Measurements from ENCODE around the gene YTHDC1. TPM values are rescaled to one million over a fixed set of nuclear protein-coding genes. Genes with fewer than 3 reads are reported as not detected.

YTHDC1 gene
- total and polyA plus RNA-seq, 2 of the 4 experiments (the other 2 are of a cell fraction) = 31.9 to 32.7 TPM

DNA sequence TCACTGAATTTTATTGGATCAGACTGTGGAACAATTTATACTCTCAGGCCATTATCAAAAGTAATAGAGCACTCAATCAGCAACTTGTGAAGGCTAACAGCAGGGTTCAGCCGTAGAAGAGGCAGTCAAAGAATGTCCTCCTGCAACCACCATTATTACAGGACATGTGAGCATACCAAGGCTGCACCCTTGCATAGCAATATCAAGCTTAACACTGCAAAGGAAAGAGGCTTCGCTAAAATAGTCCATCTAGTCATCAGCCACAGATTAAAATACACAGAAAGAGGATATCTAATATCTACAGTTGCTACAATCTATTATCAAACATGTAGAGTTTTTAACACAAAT is 61.5 kb downstream of the YTHDC1 start:
- H3K56ac ChIP-seq (ENCODE audit: extremely low read depth, insufficient read depth, low read length) = no peak overlapping the region
- H3K18ac ChIP-seq (ENCODE audit: low read depth, low read length) = no peak overlapping the region
- DNase-seq (no peak), ATAC-seq (ENCODE audit: low read depth) (no peak)
- no TSS peak for BruUV-seq (replicated peaks)
- H4K91ac ChIP-seq (ENCODE audit: insufficient read depth, low read depth, low read length) = no peak overlapping the region
- H4K8ac ChIP-seq (ENCODE audit: low read depth in 2 of 2, low read length in 2 of 2) = no peak overlapping the region
- H3K79me1 ChIP-seq (ENCODE audit: low read depth in 1 of 2, low read length in 2 of 2) = no peaks in the 10 kb centered on the region
- H3K27me3 ChIP-seq (ENCODE audit: control insufficient read depth, insufficient read depth, low read length) = no peaks in the 10 kb centered on the region
- H3K4me3 ChIP-seq (ENCODE audit: insufficient read depth, low read depth, low read length) = no peak overlapping the region
- H2BK15ac ChIP-seq (ENCODE audit: low read depth, low read length) = no peak overlapping the region
- H3K9me1 ChIP-seq (ENCODE audit: insufficient read depth, low read length) = no peaks in the 10 kb centered on the region
- in situ Hi-C loops (cut with MboI; ENCODE audit: low sequenced_read_pairs) = loop anchor here (25.0 kb wide), 1 partner anchor 1324 kb away; no protein-coding TSS in a partner anchor
- no peaks in the 10 kb centered on the region for H3K4me1 ChIP-seq (ENCODE audit: control insufficient read depth, insufficient read depth, low read length)
- ChIA-PET POLR2A (ENCODE audit: unreplicated experiment) (no interaction called here), CTCF (interaction anchor here (1.0 kb wide), 1 partner anchor 87 kb away, joined by 3 read pairs; no protein-coding TSS in a partner anchor)
- no peak overlapping the region for H2BK120ac ChIP-seq (ENCODE audit: low read depth, low read length)
- H2BK20ac ChIP-seq (ENCODE audit: low read depth, low read length) = no peak overlapping the region
- H3K9ac ChIP-seq (ENCODE audit: low read depth, low read length) = no peak overlapping the region
- no peaks in the 10 kb centered on the region for H4K20me1 ChIP-seq (ENCODE audit: insufficient read depth, low read length)
- no peak overlapping the region for H3K23ac ChIP-seq (ENCODE audit: low read depth, low read length)
- intact Hi-C loops (cut with micrococcal nuclease) = no loop called here
- H3K9me3 ChIP-seq (ENCODE audit: control insufficient read depth, insufficient read depth, low read length) = no peaks in the 10 kb centered on the region
- H3K27ac ChIP-seq (ENCODE audit: insufficient read depth, low read length) = no peak overlapping the region
- H3K36me3 ChIP-seq (ENCODE audit: control insufficient read depth, insufficient read depth, low read length) = no peaks in the 10 kb centered on the region
- dilution Hi-C loops (cut with HindIII; ENCODE audit: low sequenced_read_pairs, unreplicated experiment) = no loop called here
- no peak overlapping the region for H2AK5ac ChIP-seq (ENCODE audit: low read depth, low read length)
- H2BK5ac ChIP-seq (ENCODE audit: low read depth, low read length, poor library complexity, severe bottlenecking) = no peak overlapping the region
- TF ChIP-seq CHD1 (IDR thresholded peaks at IDR 0.05; ENCODE audit: low read depth, low read length) (no peak), RCOR1 (IDR thresholded peaks at IDR 0.05; ENCODE audit: insufficient replicate concordance, low read length) (no peak), RFX5 (IDR thresholded peaks at IDR 0.05; ENCODE audit: low read depth, low read length) (no peak), MAFK (IDR thresholded peaks at IDR 0.05; ENCODE audit: low read depth, low read length) (no peak), NFE2L2 (IDR thresholded peaks at IDR 0.05; ENCODE audit: low read depth, low read length) (no peak), MAZ (IDR thresholded peaks at IDR 0.05; ENCODE audit: borderline replicate concordance, low read depth, low read length) (no peak), POLR2A (IDR thresholded peaks at IDR 0.05; ENCODE audit: low read depth, low read length) (no peak), CEBPB (IDR thresholded peaks at IDR 0.05; ENCODE audit: low read depth, low read length) (no peak), MXI1 (IDR thresholded peaks at IDR 0.05; ENCODE audit: borderline replicate concordance, low read depth, low read length) (no peak), BHLHE40 (IDR thresholded peaks at IDR 0.05; ENCODE audit: low read depth, low read length) (no peak), FOS (IDR thresholded peaks at IDR 0.05; ENCODE audit: low read depth, low read length) (no peak)
- TF ChIP-seq, protein P1, sequence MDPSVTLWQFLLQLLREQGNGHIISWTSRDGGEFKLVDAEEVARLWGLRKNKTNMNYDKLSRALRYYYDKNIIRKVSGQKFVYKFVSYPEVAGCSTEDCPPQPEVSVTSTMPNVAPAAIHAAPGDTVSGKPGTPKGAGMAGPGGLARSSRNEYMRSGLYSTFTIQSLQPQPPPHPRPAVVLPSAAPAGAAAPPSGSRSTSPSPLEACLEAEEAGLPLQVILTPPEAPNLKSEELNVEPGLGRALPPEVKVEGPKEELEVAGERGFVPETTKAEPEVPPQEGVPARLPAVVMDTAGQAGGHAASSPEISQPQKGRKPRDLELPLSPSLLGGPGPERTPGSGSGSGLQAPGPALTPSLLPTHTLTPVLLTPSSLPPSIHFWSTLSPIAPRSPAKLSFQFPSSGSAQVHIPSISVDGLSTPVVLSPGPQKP (IDR thresholded peaks at IDR 0.05; ENCODE audit: borderline replicate concordance, low read depth, low read length) = no peak
- TF ChIP-seq, protein P2, sequence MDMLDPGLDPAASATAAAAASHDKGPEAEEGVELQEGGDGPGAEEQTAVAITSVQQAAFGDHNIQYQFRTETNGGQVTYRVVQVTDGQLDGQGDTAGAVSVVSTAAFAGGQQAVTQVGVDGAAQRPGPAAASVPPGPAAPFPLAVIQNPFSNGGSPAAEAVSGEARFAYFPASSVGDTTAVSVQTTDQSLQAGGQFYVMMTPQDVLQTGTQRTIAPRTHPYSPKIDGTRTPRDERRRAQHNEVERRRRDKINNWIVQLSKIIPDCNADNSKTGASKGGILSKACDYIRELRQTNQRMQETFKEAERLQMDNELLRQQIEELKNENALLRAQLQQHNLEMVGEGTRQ (IDR thresholded peaks at IDR 0.05; ENCODE audit: low read depth, low read length) = no peak
- TF ChIP-seq, protein P3, sequence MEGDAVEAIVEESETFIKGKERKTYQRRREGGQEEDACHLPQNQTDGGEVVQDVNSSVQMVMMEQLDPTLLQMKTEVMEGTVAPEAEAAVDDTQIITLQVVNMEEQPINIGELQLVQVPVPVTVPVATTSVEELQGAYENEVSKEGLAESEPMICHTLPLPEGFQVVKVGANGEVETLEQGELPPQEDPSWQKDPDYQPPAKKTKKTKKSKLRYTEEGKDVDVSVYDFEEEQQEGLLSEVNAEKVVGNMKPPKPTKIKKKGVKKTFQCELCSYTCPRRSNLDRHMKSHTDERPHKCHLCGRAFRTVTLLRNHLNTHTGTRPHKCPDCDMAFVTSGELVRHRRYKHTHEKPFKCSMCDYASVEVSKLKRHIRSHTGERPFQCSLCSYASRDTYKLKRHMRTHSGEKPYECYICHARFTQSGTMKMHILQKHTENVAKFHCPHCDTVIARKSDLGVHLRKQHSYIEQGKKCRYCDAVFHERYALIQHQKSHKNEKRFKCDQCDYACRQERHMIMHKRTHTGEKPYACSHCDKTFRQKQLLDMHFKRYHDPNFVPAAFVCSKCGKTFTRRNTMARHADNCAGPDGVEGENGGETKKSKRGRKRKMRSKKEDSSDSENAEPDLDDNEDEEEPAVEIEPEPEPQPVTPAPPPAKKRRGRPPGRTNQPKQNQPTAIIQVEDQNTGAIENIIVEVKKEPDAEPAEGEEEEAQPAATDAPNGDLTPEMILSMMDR (conservative IDR thresholded peaks at IDR 0.05; ENCODE audit: low read depth, low read length) = no peak
- no peak overlapping the region for H3K4me2 ChIP-seq (ENCODE audit: low read depth, low read length)
- no peak overlapping the region for H4K5ac ChIP-seq (ENCODE audit: low read depth, low read length)
- H2AFZ ChIP-seq (replicated peaks; ENCODE audit: low read length, poor library complexity) = no peak overlapping the region
- WGBS, 2 experiments (ENCODE audit: extremely low coverage in 2 of 2, insufficient read length in 1 of 2) = no CpG with 5 or more reads among the region's 2 CpGs
- H3K14ac ChIP-seq (replicated peaks; ENCODE audit: low read depth, low read length) = no peak overlapping the region
- no peak overlapping the region for H3K4ac ChIP-seq (ENCODE audit: low read depth, low read length)
- H2AK9ac ChIP-seq (replicated peaks; ENCODE audit: low read depth, low read length, poor library complexity) = no peak overlapping the region

All from IMR-90 (cell line).